HepG2 (cell line): ENCODE results near the gene NRN1L. TPM values are rescaled to one million over a fixed set of nuclear protein-coding genes. Genes with fewer than 3 reads are reported as not detected.

Source experiments
- CEBPB ChIP-seq: IDR thresholded peaks from 2 replicates; pipeline ENCODE4 v1.6.1; 2011; ENCODE audit warnings: low read depth, low read length, improper control_type of control experiment, borderline replicate concordance
- ETV6 ChIP-seq: sonication (generic); formaldehyde crosslinking; conservative IDR thresholded peaks from 2 replicates; pipeline ENCODE4 v1.4.0; 2020; ENCODE audit warnings: missing genetic modification reagents
- HMG20A ChIP-seq: IDR thresholded peaks from 2 replicates; pipeline ENCODE4 v1.6.1; 2016; ENCODE audit warnings: borderline replicate concordance
- MYC ChIP-seq: sonication (generic); formaldehyde crosslinking; IDR thresholded peaks from 2 replicates; pipeline ENCODE4 v1.9.0; 2021; ENCODE audit warnings: missing genetic modification reagents, borderline replicate concordance
- PRMT3 ChIP-seq: sonication (generic); formaldehyde crosslinking; IDR thresholded peaks from 2 replicates; pipeline ENCODE4 v1.8.1; 2022; ENCODE audit warnings: low read depth, mild to moderate bottlenecking, moderate library complexity, missing genetic modification reagents, borderline replicate concordance
- PRPF4 ChIP-seq: fragments of 200-400 bp; formaldehyde crosslinking; IDR thresholded peaks from 2 replicates; pipeline ENCODE4 v1.6.1; 2016; ENCODE audit warnings: low read length, low read depth; ENCODE audit not compliant: poor library complexity, severe bottlenecking
- SMARCC2 ChIP-seq: fragments of 450-650 bp; IDR thresholded peaks from 2 replicates; pipeline ENCODE4 v1.6.1; 2017; ENCODE audit warnings: antibody characterized with exemption, mild to moderate bottlenecking
- SP2 ChIP-seq: sonication (generic); formaldehyde crosslinking; IDR thresholded peaks from 2 replicates; pipeline ENCODE4 v1.5.1; 2020; ENCODE audit warnings: mild to moderate bottlenecking, missing genetic modification reagents
- ZBTB42 ChIP-seq: sonication (generic); formaldehyde crosslinking; IDR thresholded peaks from 2 replicates; pipeline ENCODE4 v1.5.0; 2020; ENCODE audit warnings: mild to moderate bottlenecking, missing genetic modification reagents
- ZNF629 ChIP-seq: sonication (generic); formaldehyde crosslinking; conservative IDR thresholded peaks from 2 replicates; pipeline ENCODE4 v1.5.0; 2020; ENCODE audit warnings: missing genetic modification reagents
- ZNF747 ChIP-seq: sonication (generic); formaldehyde crosslinking; IDR thresholded peaks from 2 replicates; pipeline ENCODE4 v1.8.1; 2023; ENCODE audit warnings: missing genetic modification reagents, mild to moderate bottlenecking, borderline replicate concordance
- polyA plus RNA-seq, 8 experiments: library from polyadenylated mRNA; depleted of rRNA in 3 of 8; stranded (reverse) in 7 of 8; unstranded in 1 of 8; fragments of >200 nt; fragmentation: Illumina TruSeq in 4 of 8; extraction: Trizol in 4 of 8; gene quantifications; 2 replicates each; pipeline versions ENCODE4 v1.2.1 to v1.2.3, GENCODE V29; 2011 to 2016; ENCODE audit warnings: low read depth in 4 of 8, missing spikeins in 1 of 8, mixed read lengths in 1 of 8; ENCODE audit not compliant: insufficient read depth in 1 of 8
- total RNA-seq, 5 experiments: library from RNA; depleted of rRNA; stranded (reverse); fragments of >200 nt; fragmentation: Illumina TruSeq; extraction: Trizol; gene quantifications; 2 replicates each; pipeline ENCODE4 v1.2.3, GENCODE V29; 2016; ENCODE audit warnings: low read depth in 1 of 5
- TF ChIP-seq, protein P1 (sequence below): sonication (generic); formaldehyde crosslinking; IDR thresholded peaks from 2 replicates; pipeline ENCODE4 v1.9.0; 2021; ENCODE audit warnings: missing genetic modification reagents, borderline replicate concordance
- TF ChIP-seq, protein P2 (sequence below): sonication (generic); formaldehyde crosslinking; IDR thresholded peaks from 2 replicates; pipeline ENCODE4 v1.5.0; 2020; ENCODE audit warnings: mild to moderate bottlenecking, missing genetic modification reagents
- TF ChIP-seq, protein P3 (sequence below): sonication (generic); formaldehyde crosslinking; IDR thresholded peaks from 2 replicates; pipeline ENCODE4 v1.5.1; 2020; ENCODE audit warnings: missing genetic modification reagents, mild to moderate bottlenecking, borderline replicate concordance
- TF ChIP-seq, protein P4 (sequence below): sonication (generic); formaldehyde crosslinking; IDR thresholded peaks from 2 replicates; pipeline ENCODE4 v1.4.0; 2020; ENCODE audit warnings: low read depth, missing genetic modification reagents
- TF ChIP-seq, protein P5 (sequence below): sonication (generic); formaldehyde crosslinking; IDR thresholded peaks from 2 replicates; pipeline ENCODE4 v1.4.0; 2020; ENCODE audit warnings: missing genetic modification reagents

Gene NRN1L
- total and polyA plus RNA-seq, 2 of the 13 experiments (the other 11 are each of a cell fraction or from before 2014, with no cell fraction given), result 0.53 to 1.2 TPM

DNA sequence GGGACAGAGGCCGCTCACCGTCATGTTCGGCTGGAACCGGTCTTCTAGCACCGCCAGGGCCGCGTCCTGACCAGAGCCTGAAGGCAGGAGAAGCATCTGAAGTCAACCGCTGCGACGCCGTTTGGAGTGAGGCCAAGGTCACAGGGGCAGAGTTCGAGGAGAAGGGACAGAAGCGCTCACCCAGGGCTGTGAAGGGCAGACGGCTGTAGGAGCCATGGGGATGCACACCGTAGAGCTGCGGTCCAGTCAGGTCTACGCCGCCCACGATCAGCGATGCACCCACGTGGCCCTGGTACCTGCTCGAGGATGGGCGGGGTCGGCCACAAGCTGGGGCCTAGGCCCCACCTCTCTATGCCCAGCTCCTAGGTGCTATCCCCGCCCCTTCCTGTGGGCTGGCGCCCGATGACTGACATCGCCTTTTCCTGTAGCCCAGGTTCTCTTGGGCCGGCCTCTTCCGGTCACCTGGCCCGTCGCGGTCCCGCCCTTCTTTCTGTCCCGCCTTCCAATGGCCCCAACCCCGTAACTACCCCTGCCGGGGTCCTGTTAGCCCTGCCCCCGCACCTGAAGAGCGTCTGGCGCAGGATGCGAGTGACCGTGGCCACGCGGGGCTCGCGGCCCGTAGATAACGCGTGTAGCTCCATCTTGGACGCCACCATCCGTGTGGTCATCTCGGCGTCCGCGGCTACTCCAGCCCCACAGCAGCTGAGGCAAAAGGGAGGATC lies 50.9 kb downstream of the NRN1L start (continued):
- TF ChIP-seq, protein P1, sequence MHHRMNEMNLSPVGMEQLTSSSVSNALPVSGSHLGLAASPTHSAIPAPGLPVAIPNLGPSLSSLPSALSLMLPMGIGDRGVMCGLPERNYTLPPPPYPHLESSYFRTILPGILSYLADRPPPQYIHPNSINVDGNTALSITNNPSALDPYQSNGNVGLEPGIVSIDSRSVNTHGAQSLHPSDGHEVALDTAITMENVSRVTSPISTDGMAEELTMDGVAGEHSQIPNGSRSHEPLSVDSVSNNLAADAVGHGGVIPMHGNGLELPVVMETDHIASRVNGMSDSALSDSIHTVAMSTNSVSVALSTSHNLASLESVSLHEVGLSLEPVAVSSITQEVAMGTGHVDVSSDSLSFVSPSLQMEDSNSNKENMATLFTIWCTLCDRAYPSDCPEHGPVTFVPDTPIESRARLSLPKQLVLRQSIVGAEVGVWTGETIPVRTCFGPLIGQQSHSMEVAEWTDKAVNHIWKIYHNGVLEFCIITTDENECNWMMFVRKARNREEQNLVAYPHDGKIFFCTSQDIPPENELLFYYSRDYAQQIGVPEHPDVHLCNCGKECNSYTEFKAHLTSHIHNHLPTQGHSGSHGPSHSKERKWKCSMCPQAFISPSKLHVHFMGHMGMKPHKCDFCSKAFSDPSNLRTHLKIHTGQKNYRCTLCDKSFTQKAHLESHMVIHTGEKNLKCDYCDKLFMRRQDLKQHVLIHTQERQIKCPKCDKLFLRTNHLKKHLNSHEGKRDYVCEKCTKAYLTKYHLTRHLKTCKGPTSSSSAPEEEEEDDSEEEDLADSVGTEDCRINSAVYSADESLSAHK (CRISPR knock-in tag), result no peak
- TF ChIP-seq ZNF629 (CRISPR knock-in tag) (0 out of 2 replicates have a peak, but pooled peaks have one; percentile 29), PRPF4 (no peak), ZNF747 (CRISPR knock-in tag) (no peak), ETV6 (CRISPR knock-in tag) (0 out of 2 replicates have a peak, but pooled peaks have one; percentile 35), PRMT3 (CRISPR knock-in tag) (no peak; the same call in 1 of the 2 replicates), SP2 (peak; percentile 92), MYC (CRISPR knock-in tag) (peak; percentile 98), ZBTB42 (peak; percentile 26; the same call in 1 of the 2 replicates), HMG20A (CRISPR knock-in tag) (no peak), SMARCC2 (no peak), CEBPB (no peak)
- TF ChIP-seq, protein P2, sequence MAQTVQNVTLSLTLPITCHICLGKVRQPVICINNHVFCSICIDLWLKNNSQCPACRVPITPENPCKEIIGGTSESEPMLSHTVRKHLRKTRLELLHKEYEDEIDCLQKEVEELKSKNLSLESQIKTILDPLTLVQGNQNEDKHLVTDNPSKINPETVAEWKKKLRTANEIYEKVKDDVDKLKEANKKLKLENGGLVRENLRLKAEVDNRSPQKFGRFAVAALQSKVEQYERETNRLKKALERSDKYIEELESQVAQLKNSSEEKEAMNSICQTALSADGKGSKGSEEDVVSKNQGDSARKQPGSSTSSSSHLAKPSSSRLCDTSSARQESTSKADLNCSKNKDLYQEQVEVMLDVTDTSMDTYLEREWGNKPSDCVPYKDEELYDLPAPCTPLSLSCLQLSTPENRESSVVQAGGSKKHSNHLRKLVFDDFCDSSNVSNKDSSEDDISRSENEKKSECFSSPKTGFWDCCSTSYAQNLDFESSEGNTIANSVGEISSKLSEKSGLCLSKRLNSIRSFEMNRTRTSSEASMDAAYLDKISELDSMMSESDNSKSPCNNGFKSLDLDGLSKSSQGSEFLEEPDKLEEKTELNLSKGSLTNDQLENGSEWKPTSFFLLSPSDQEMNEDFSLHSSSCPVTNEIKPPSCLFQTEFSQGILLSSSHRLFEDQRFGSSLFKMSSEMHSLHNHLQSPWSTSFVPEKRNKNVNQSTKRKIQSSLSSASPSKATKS (CRISPR knock-in tag), result no peak; the same call in 1 of the 2 replicates
- TF ChIP-seq, protein P3, sequence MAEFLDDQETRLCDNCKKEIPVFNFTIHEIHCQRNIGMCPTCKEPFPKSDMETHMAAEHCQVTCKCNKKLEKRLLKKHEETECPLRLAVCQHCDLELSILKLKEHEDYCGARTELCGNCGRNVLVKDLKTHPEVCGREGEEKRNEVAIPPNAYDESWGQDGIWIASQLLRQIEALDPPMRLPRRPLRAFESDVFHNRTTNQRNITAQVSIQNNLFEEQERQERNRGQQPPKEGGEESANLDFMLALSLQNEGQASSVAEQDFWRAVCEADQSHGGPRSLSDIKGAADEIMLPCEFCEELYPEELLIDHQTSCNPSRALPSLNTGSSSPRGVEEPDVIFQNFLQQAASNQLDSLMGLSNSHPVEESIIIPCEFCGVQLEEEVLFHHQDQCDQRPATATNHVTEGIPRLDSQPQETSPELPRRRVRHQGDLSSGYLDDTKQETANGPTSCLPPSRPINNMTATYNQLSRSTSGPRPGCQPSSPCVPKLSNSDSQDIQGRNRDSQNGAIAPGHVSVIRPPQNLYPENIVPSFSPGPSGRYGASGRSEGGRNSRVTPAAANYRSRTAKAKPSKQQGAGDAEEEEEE (CRISPR knock-in tag), result peak; percentile 67; the same call in 1 of the 2 replicates
- TF ChIP-seq, protein P4, sequence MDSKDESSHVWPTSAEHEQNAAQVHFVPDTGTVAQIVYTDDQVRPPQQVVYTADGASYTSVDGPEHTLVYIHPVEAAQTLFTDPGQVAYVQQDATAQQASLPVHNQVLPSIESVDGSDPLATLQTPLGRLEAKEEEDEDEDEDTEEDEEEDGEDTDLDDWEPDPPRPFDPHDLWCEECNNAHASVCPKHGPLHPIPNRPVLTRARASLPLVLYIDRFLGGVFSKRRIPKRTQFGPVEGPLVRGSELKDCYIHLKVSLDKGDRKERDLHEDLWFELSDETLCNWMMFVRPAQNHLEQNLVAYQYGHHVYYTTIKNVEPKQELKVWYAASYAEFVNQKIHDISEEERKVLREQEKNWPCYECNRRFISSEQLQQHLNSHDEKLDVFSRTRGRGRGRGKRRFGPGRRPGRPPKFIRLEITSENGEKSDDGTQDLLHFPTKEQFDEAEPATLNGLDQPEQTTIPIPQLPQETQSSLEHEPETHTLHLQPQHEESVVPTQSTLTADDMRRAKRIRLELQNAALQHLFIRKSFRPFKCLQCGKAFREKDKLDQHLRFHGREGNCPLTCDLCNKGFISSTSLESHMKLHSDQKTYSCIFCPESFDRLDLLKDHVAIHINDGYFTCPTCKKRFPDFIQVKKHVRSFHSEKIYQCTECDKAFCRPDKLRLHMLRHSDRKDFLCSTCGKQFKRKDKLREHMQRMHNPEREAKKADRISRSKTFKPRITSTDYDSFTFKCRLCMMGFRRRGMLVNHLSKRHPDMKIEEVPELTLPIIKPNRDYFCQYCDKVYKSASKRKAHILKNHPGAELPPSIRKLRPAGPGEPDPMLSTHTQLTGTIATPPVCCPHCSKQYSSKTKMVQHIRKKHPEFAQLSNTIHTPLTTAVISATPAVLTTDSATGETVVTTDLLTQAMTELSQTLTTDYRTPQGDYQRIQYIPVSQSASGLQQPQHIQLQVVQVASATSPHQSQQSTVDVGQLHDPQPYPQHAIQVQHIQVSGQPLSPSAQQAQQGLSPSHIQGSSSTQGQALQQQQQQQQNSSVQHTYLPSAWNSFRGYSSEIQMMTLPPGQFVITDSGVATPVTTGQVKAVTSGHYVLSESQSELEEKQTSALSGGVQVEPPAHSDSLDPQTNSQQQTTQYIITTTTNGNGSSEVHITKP, result no peak
- TF ChIP-seq, protein P5, sequence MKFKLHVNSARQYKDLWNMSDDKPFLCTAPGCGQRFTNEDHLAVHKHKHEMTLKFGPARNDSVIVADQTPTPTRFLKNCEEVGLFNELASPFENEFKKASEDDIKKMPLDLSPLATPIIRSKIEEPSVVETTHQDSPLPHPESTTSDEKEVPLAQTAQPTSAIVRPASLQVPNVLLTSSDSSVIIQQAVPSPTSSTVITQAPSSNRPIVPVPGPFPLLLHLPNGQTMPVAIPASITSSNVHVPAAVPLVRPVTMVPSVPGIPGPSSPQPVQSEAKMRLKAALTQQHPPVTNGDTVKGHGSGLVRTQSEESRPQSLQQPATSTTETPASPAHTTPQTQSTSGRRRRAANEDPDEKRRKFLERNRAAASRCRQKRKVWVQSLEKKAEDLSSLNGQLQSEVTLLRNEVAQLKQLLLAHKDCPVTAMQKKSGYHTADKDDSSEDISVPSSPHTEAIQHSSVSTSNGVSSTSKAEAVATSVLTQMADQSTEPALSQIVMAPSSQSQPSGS, result peak; percentile 52
